Measurements from ENCODE around the gene WDR59.

DNA sequence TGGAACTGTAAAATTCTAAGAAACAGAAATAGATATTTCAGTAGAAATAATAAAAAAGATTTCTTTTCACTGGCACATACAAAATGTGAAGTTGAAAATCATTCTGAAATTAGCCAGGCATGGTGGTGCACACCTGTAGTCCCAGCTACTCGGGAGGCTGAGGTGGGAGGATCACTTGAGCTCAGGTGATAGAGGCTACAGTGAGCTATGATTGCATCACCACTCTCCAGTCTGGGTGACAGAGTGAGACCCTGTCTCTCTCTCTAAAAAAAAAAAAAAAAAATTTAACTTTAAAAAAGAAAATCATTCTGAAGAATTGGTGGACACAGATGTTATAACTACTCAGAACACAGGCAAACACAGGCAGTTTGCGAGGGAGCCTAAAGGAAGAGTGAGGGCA lies 112.6 kb downstream of the WDR59 start:
- TF ChIP-seq POLR2A (IDR thresholded peaks at IDR 0.05), result no peak
- TF ChIP-seq, protein P1, sequence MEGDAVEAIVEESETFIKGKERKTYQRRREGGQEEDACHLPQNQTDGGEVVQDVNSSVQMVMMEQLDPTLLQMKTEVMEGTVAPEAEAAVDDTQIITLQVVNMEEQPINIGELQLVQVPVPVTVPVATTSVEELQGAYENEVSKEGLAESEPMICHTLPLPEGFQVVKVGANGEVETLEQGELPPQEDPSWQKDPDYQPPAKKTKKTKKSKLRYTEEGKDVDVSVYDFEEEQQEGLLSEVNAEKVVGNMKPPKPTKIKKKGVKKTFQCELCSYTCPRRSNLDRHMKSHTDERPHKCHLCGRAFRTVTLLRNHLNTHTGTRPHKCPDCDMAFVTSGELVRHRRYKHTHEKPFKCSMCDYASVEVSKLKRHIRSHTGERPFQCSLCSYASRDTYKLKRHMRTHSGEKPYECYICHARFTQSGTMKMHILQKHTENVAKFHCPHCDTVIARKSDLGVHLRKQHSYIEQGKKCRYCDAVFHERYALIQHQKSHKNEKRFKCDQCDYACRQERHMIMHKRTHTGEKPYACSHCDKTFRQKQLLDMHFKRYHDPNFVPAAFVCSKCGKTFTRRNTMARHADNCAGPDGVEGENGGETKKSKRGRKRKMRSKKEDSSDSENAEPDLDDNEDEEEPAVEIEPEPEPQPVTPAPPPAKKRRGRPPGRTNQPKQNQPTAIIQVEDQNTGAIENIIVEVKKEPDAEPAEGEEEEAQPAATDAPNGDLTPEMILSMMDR (IDR thresholded peaks at IDR 0.05), result no peak
